GM18868 (cell line): Measurements from ENCODE around the gene SHANK3.
A peak's percentile ranks its signal among the peaks of the same experiment; 100 is the strongest.
"Not testable (repeated sequence)": the region's sequence is repeated elsewhere in the genome, so short reads cannot be mapped to it uniquely, and the experiment has no call there.

Experiments
- ATAC-seq: cut with Tn5 transposase; IDR thresholded peaks from one replicate; pipeline ENCODE4 v1.9.1; 2021; ENCODE audit warnings: mild to moderate bottlenecking, moderate library complexity; ENCODE audit not compliant: unreplicated experiment

SHANK3 gene

GRCh38 chr22:50672471-50673230, at the start of gene SHANK3:
TSS of gene SHANK3 (plus strand) at chr22:50672823.
- no peak for ATAC-seq

GRCh38 chr22:50624347-50625130, 48.1 kb upstream of the SHANK3 start:
- no peak for ATAC-seq

- ATAC-seq, result no peak
Measured at GRCh38 chr22:50625131-50625567, 47.5 kb upstream of the SHANK3 start.

GRCh38 chr22:50625568-50626313, 46.9 kb upstream of the SHANK3 start:
- ATAC-seq, result no peak

GRCh38 chr22:50626314-50626849, 46.2 kb upstream of the SHANK3 start:
- no peak for ATAC-seq

GRCh38 chr22:50626850-50627641, 45.6 kb upstream of the SHANK3 start:
- ATAC-seq, result no peak

GRCh38 chr22:50627642-50628542, 44.7 kb upstream of the SHANK3 start, which contains the start of gene ARSA:
TSS of gene ARSA (minus strand) at chr22:50628152. CDS start at chr22:50627779, 373 bp downstream.
- peak; percentile 75 for ATAC-seq

GRCh38 chr22:50628543-50629134, 44.0 kb upstream of the SHANK3 start:
- peak; percentile 8 for ATAC-seq

GRCh38 chr22:50630376-50630775, 42.2 kb upstream of the SHANK3 start:
- no peak for ATAC-seq

GRCh38 chr22:50633086-50633485, 39.5 kb upstream of the SHANK3 start:
- ATAC-seq, result no peak

GRCh38 chr22:50633771-50634170, 38.9 kb upstream of the SHANK3 start:
- ATAC-seq, result no peak

- ATAC-seq, result no peak
Measured at GRCh38 chr22:50635591-50635990, 37.0 kb upstream of the SHANK3 start.

GRCh38 chr22:50640296-50640695, 32.3 kb upstream of the SHANK3 start:
- not testable (repeated sequence) for ATAC-seq

- no peak for ATAC-seq
Measured at GRCh38 chr22:50640857-50641647, 31.6 kb upstream of the SHANK3 start.

GRCh38 chr22:50641696-50642607, 30.7 kb upstream of the SHANK3 start:
- ATAC-seq, result no peak

- ATAC-seq, result not testable (repeated sequence)
Measured at GRCh38 chr22:50643021-50643820, 29.4 kb upstream of the SHANK3 start.
